H1 (cell line): ENCODE measurements around the gene RDH11. TPM values are rescaled to one million over a fixed set of nuclear protein-coding genes. Genes with fewer than 3 reads are reported as not detected.

ENCODE experiments used
- polyA plus RNA-seq, 7 experiments: library from polyadenylated mRNA; depleted of rRNA in 3 of 7; stranded (reverse) in 5 of 7; unstranded in 2 of 7; fragments of >200 nt in 5 of 7; fragments of 200-250 nt in 2 of 7; gene quantifications; 1 replicate in 5 of 7; 2 replicates in 1 of 7; 4 replicates in 1 of 7; pipeline versions ENCODE4 v1.2.1 to v1.2.3, GENCODE V29; 2011 to 2013; ENCODE audit warnings: missing spikeins in 2 of 7, mixed read lengths in 2 of 7
- total RNA-seq: library from RNA; stranded (reverse); fragmentation: NEBNext Ultra II Directional; extraction: Animal tissue kit (Norgen Biotek cat#: 25700); gene quantifications from 2 replicates; pipeline ENCODE4 v1.2.1, GENCODE V29; 2021
- TF ChIP-seq, protein P1 (sequence below): fragments of 300-600 bp; sonication (generic); IDR thresholded peaks from 2 replicates; pipeline ENCODE4 v1.7.1; 2012; ENCODE audit warnings: low read length, moderate library complexity, mild to moderate bottlenecking, inconsistent platforms; ENCODE audit not compliant: insufficient replicate concordance

The RDH11 gene
- total and polyA plus RNA-seq, 2 of the 8 experiments (the other 6 are each of a cell fraction or from before 2014, with no cell fraction given): 104 to 117 TPM

DNA sequence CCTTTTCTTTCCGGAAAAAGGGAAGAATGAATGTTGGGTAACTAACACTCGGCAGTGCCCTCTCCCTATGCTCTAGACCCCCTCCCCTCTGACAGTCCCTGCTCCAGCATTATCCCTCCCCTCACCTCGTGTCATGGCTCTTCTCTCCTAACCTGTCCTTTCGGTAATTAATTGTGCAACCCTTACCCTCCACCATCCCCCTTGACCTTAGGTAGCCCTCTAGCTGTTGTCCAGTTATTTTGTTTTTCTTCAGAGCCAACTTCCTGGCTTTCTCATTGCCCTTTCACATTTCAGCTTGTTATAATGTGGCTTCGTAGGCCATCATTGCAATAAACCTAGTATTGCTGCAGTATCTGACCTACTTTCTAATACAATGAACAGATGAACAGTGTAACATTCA is 64.6 kb downstream of the RDH11 start (continued):
- TF ChIP-seq, protein P1, sequence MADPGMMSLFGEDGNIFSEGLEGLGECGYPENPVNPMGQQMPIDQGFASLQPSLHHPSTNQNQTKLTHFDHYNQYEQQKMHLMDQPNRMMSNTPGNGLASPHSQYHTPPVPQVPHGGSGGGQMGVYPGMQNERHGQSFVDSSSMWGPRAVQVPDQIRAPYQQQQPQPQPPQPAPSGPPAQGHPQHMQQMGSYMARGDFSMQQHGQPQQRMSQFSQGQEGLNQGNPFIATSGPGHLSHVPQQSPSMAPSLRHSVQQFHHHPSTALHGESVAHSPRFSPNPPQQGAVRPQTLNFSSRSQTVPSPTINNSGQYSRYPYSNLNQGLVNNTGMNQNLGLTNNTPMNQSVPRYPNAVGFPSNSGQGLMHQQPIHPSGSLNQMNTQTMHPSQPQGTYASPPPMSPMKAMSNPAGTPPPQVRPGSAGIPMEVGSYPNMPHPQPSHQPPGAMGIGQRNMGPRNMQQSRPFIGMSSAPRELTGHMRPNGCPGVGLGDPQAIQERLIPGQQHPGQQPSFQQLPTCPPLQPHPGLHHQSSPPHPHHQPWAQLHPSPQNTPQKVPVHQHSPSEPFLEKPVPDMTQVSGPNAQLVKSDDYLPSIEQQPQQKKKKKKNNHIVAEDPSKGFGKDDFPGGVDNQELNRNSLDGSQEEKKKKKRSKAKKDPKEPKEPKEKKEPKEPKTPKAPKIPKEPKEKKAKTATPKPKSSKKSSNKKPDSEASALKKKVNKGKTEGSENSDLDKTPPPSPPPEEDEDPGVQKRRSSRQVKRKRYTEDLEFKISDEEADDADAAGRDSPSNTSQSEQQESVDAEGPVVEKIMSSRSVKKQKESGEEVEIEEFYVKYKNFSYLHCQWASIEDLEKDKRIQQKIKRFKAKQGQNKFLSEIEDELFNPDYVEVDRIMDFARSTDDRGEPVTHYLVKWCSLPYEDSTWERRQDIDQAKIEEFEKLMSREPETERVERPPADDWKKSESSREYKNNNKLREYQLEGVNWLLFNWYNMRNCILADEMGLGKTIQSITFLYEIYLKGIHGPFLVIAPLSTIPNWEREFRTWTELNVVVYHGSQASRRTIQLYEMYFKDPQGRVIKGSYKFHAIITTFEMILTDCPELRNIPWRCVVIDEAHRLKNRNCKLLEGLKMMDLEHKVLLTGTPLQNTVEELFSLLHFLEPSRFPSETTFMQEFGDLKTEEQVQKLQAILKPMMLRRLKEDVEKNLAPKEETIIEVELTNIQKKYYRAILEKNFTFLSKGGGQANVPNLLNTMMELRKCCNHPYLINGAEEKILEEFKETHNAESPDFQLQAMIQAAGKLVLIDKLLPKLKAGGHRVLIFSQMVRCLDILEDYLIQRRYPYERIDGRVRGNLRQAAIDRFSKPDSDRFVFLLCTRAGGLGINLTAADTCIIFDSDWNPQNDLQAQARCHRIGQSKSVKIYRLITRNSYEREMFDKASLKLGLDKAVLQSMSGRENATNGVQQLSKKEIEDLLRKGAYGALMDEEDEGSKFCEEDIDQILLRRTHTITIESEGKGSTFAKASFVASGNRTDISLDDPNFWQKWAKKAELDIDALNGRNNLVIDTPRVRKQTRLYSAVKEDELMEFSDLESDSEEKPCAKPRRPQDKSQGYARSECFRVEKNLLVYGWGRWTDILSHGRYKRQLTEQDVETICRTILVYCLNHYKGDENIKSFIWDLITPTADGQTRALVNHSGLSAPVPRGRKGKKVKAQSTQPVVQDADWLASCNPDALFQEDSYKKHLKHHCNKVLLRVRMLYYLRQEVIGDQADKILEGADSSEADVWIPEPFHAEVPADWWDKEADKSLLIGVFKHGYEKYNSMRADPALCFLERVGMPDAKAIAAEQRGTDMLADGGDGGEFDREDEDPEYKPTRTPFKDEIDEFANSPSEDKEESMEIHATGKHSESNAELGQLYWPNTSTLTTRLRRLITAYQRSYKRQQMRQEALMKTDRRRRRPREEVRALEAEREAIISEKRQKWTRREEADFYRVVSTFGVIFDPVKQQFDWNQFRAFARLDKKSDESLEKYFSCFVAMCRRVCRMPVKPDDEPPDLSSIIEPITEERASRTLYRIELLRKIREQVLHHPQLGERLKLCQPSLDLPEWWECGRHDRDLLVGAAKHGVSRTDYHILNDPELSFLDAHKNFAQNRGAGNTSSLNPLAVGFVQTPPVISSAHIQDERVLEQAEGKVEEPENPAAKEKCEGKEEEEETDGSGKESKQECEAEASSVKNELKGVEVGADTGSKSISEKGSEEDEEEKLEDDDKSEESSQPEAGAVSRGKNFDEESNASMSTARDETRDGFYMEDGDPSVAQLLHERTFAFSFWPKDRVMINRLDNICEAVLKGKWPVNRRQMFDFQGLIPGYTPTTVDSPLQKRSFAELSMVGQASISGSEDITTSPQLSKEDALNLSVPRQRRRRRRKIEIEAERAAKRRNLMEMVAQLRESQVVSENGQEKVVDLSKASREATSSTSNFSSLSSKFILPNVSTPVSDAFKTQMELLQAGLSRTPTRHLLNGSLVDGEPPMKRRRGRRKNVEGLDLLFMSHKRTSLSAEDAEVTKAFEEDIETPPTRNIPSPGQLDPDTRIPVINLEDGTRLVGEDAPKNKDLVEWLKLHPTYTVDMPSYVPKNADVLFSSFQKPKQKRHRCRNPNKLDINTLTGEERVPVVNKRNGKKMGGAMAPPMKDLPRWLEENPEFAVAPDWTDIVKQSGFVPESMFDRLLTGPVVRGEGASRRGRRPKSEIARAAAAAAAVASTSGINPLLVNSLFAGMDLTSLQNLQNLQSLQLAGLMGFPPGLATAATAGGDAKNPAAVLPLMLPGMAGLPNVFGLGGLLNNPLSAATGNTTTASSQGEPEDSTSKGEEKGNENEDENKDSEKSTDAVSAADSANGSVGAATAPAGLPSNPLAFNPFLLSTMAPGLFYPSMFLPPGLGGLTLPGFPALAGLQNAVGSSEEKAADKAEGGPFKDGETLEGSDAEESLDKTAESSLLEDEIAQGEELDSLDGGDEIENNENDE: no peak
- TF ChIP-seq, all 59 proteins: peak for 0
